ENCODE results near the gene LAGE3.

Gene LAGE3

GRCh38 chrX:154519389-154519788, 40.3 kb upstream of the LAGE3 start:
- Histone ChIP-seq H3K9me3 (replicated peaks in 1 of 2; ENCODE audit: control insufficient read depth in 2 of 2, insufficient read depth in 1 of 2, low read depth in 1 of 2, low read length in 2 of 2) (no peaks in the 10 kb centered on the region), H3K18ac (ENCODE audit: low read length) (no peak overlapping the region), H3K9ac (ENCODE audit: low read depth, low read length, poor library complexity) (no peak overlapping the region), H4K91ac (ENCODE audit: low read depth, low read length, poor library complexity) (no peak overlapping the region), H3K14ac (ENCODE audit: low read length) (no peak overlapping the region), H3K36me3 (replicated peaks in 1 of 2; ENCODE audit: control insufficient read depth in 2 of 2, insufficient read depth in 2 of 2, low read length in 2 of 2) (no peaks in the 10 kb centered on the region), H2BK5ac (ENCODE audit: low read length) (no peak overlapping the region), H3K4me1 (ENCODE audit: control insufficient read depth in 2 of 2, insufficient read depth in 1 of 2, low read depth in 1 of 2, low read length in 2 of 2) (peaks cover 5 to 10% of the 10 kb centered on the region in 2 donors), H3K27me3 (ENCODE audit: control insufficient read depth in 3 of 3, insufficient read depth in 3 of 3, low read depth in 1 of 3, low read length in 3 of 3) (no peaks in the 10 kb centered on the region), H2BK12ac (ENCODE audit: low read length) (no peak overlapping the region), H3K27ac (replicated peaks; ENCODE audit: low read length) (no peak overlapping the region), H3K4me3 (ENCODE audit: low read length in 2 of 2) (no peak overlapping the region), H4K8ac (ENCODE audit: low read depth, low read length) (no peak overlapping the region), H2BK15ac (ENCODE audit: low read length) (no peak overlapping the region), H2BK120ac (ENCODE audit: low read depth, low read length) (no peak overlapping the region), H3K4ac (ENCODE audit: low read length) (no peak overlapping the region), H3K4me2 (ENCODE audit: insufficient read depth, low read length, poor library complexity, severe bottlenecking) (no peak overlapping the region), H2AFZ (ENCODE audit: low read length) (no peak overlapping the region), H3K23ac (ENCODE audit: low read depth, low read length, poor library complexity) (no peak overlapping the region), H2AK5ac (ENCODE audit: low read depth, low read length) (no peak overlapping the region), H3K79me1 (ENCODE audit: low read depth, low read length) (no peaks in the 10 kb centered on the region)
- no peak for DNase-seq (ENCODE audit: low spot score)
- WGBS, 2 donors (ENCODE audit: extremely low coverage in 2 of 2, insufficient read length in 2 of 2, insufficient replicate concordance in 1 of 2): no CpG with 5 or more reads among the region's 8 CpGs

- H2AFZ ChIP-seq (ENCODE audit: low read length): peak overlapping the region; percentile 63
- peak overlapping the region; percentile 39 for H2BK5ac ChIP-seq (ENCODE audit: low read length)
- H4K8ac ChIP-seq (ENCODE audit: low read depth, low read length): no peak overlapping the region
- no peak overlapping the region for H3K27ac ChIP-seq (replicated peaks; ENCODE audit: low read length)
- H2BK120ac ChIP-seq (ENCODE audit: low read depth, low read length): no peak overlapping the region
- H2AK5ac ChIP-seq (ENCODE audit: low read depth, low read length): no peak overlapping the region
- no peak overlapping the region for H3K14ac ChIP-seq (ENCODE audit: low read length)
- H3K23ac ChIP-seq (ENCODE audit: low read depth, low read length, poor library complexity): no peak overlapping the region
- no peaks in the 10 kb centered on the region for H3K9me3 ChIP-seq (replicated peaks in 1 of 2; ENCODE audit: control insufficient read depth in 2 of 2, insufficient read depth in 1 of 2, low read depth in 1 of 2, low read length in 2 of 2)
- H3K18ac ChIP-seq (ENCODE audit: low read length): peak overlapping the region; percentile 83
- peaks cover 5 to 10% of the 10 kb centered on the region in 2 donors for H3K4me1 ChIP-seq (ENCODE audit: control insufficient read depth in 2 of 2, insufficient read depth in 1 of 2, low read depth in 1 of 2, low read length in 2 of 2)
- H3K9ac ChIP-seq (ENCODE audit: low read depth, low read length, poor library complexity): peak overlapping the region; percentile 60
- H3K4ac ChIP-seq (ENCODE audit: low read length): no peak overlapping the region
- H3K27me3 ChIP-seq (ENCODE audit: control insufficient read depth in 3 of 3, insufficient read depth in 3 of 3, low read depth in 1 of 3, low read length in 3 of 3): no peaks in the 10 kb centered on the region
- peak overlapping the region; percentile 51 for H3K4me2 ChIP-seq (ENCODE audit: insufficient read depth, low read length, poor library complexity, severe bottlenecking)
- no peak overlapping the region for H4K91ac ChIP-seq (ENCODE audit: low read depth, low read length, poor library complexity)
- peak overlapping the region; percentile 42 to 70 for H3K4me3 ChIP-seq (ENCODE audit: low read length in 2 of 2)
- WGBS, 2 donors (ENCODE audit: extremely low coverage in 2 of 2, insufficient read length in 2 of 2, insufficient replicate concordance in 1 of 2): no CpG with 5 or more reads among the region's 25 CpGs
- no peaks in the 10 kb centered on the region for H3K36me3 ChIP-seq (replicated peaks in 1 of 2; ENCODE audit: control insufficient read depth in 2 of 2, insufficient read depth in 2 of 2, low read length in 2 of 2)
- H2BK12ac ChIP-seq (ENCODE audit: low read length): no peak overlapping the region
- no peak overlapping the region for H2BK15ac ChIP-seq (ENCODE audit: low read length)
- no peak for DNase-seq (ENCODE audit: low spot score)
- no peaks in the 10 kb centered on the region for H3K79me1 ChIP-seq (ENCODE audit: low read depth, low read length)
These were observed 38.2 kb upstream of the LAGE3 start for GRCh38 chrX:154517101-154517781.

GRCh38 chrX:154516656-154517100, 37.6 kb upstream of the LAGE3 start:
- Histone ChIP-seq H4K8ac (ENCODE audit: low read depth, low read length) (no peak overlapping the region), H3K79me1 (ENCODE audit: low read depth, low read length) (no peaks in the 10 kb centered on the region), H3K36me3 (replicated peaks in 1 of 2; ENCODE audit: control insufficient read depth in 2 of 2, insufficient read depth in 2 of 2, low read length in 2 of 2) (no peaks in the 10 kb centered on the region), H3K23ac (ENCODE audit: low read depth, low read length, poor library complexity) (no peak overlapping the region), H3K4me1 (ENCODE audit: control insufficient read depth in 2 of 2, insufficient read depth in 1 of 2, low read depth in 1 of 2, low read length in 2 of 2) (peaks cover 5 to 10% of the 10 kb centered on the region in 2 donors), H3K14ac (ENCODE audit: low read length) (no peak overlapping the region), H3K9me3 (replicated peaks in 1 of 2; ENCODE audit: control insufficient read depth in 2 of 2, insufficient read depth in 1 of 2, low read depth in 1 of 2, low read length in 2 of 2) (no peaks in the 10 kb centered on the region), H3K4me3 (ENCODE audit: low read length in 2 of 2) (peak overlapping the region; percentile 70 to 71), H3K9ac (ENCODE audit: low read depth, low read length, poor library complexity) (peak overlapping the region; percentile 72), H2BK5ac (ENCODE audit: low read length) (peak overlapping the region; percentile 39), H3K4me2 (ENCODE audit: insufficient read depth, low read length, poor library complexity, severe bottlenecking) (peak overlapping the region; percentile 51), H2BK120ac (ENCODE audit: low read depth, low read length) (no peak overlapping the region), H2AFZ (ENCODE audit: low read length) (peak overlapping the region; percentile 63), H3K27ac (replicated peaks; ENCODE audit: low read length) (peak overlapping the region; percentile 84), H3K27me3 (ENCODE audit: control insufficient read depth in 3 of 3, insufficient read depth in 3 of 3, low read depth in 1 of 3, low read length in 3 of 3) (no peaks in the 10 kb centered on the region), H2AK5ac (ENCODE audit: low read depth, low read length) (no peak overlapping the region), H3K4ac (ENCODE audit: low read length) (no peak overlapping the region), H2BK12ac (ENCODE audit: low read length) (no peak overlapping the region), H4K91ac (ENCODE audit: low read depth, low read length, poor library complexity) (no peak overlapping the region), H2BK15ac (ENCODE audit: low read length) (no peak overlapping the region), H3K18ac (ENCODE audit: low read length) (peak overlapping the region; percentile 74)
- no peak for DNase-seq (ENCODE audit: low spot score)
- WGBS, 2 donors (ENCODE audit: extremely low coverage in 2 of 2, insufficient read length in 2 of 2, insufficient replicate concordance in 1 of 2): no CpG with 5 or more reads among the region's 19 CpGs

- Histone ChIP-seq H3K14ac (ENCODE audit: low read length) (no peak within 1 kb of the TSS), H3K27me3 (ENCODE audit: control insufficient read depth in 3 of 3, insufficient read depth in 3 of 3, low read depth in 1 of 3, low read length in 3 of 3) (no peaks in the 10 kb centered on the region), H3K23ac (ENCODE audit: low read depth, low read length, poor library complexity) (no peak within 1 kb of the TSS), H3K9ac (ENCODE audit: low read depth, low read length, poor library complexity) (peak within 1 kb of the TSS; percentile 72), H2BK5ac (ENCODE audit: low read length) (peak within 1 kb of the TSS; percentile 39), H2AK5ac (ENCODE audit: low read depth, low read length) (no peak within 1 kb of the TSS), H4K8ac (ENCODE audit: low read depth, low read length) (no peak within 1 kb of the TSS), H2BK12ac (ENCODE audit: low read length) (no peak within 1 kb of the TSS), H3K36me3 (replicated peaks in 1 of 2; ENCODE audit: control insufficient read depth in 2 of 2, insufficient read depth in 2 of 2, low read length in 2 of 2) (peaks cover 0 to 1% of the 10 kb centered on the region in 2 donors), H3K4ac (ENCODE audit: low read length) (peak within 1 kb of the TSS; percentile 53), H4K91ac (ENCODE audit: low read depth, low read length, poor library complexity) (no peak within 1 kb of the TSS), H3K4me1 (ENCODE audit: control insufficient read depth in 2 of 2, insufficient read depth in 1 of 2, low read depth in 1 of 2, low read length in 2 of 2) (peaks cover 5 to 10% of the 10 kb centered on the region in 2 donors), H3K9me3 (replicated peaks in 1 of 2; ENCODE audit: control insufficient read depth in 2 of 2, insufficient read depth in 1 of 2, low read depth in 1 of 2, low read length in 2 of 2) (no peaks in the 10 kb centered on the region), H2BK120ac (ENCODE audit: low read depth, low read length) (no peak within 1 kb of the TSS), H2BK15ac (ENCODE audit: low read length) (no peak within 1 kb of the TSS), H3K4me3 (ENCODE audit: low read length in 2 of 2) (peak within 1 kb of the TSS; percentile 70 to 91), H3K18ac (ENCODE audit: low read length) (peak within 1 kb of the TSS; percentile 83), H3K27ac (replicated peaks; ENCODE audit: low read length) (peak within 1 kb of the TSS; percentile 84), H3K4me2 (ENCODE audit: insufficient read depth, low read length, poor library complexity, severe bottlenecking) (peak within 1 kb of the TSS; percentile 77), H3K79me1 (ENCODE audit: low read depth, low read length) (no peaks in the 10 kb centered on the region), H2AFZ (ENCODE audit: low read length) (peak within 1 kb of the TSS; percentile 88)
- WGBS, 2 donors (ENCODE audit: extremely low coverage in 2 of 2, insufficient read length in 2 of 2, insufficient replicate concordance in 1 of 2): no CpG with 5 or more reads among the region's 59 CpGs
- peak; percentile 77 for DNase-seq (ENCODE audit: low spot score)
These were observed 37.0 kb upstream of the LAGE3 start, which contains the start of gene FAM3A for GRCh38 chrX:154515966-154516655. FAM3A (minus strand) TSS chrX:154516232; CDS start chrX:154515772, 460 bp downstream.
